GM12878 (cell line): ENCODE data around the gene UBR3. TPM values are rescaled to one million over a fixed set of nuclear protein-coding genes. Genes with fewer than 3 reads are reported as not detected.

Source experiments
- ATAC-seq: fragments of 200-7000 bp; cut with Tn5 transposase; 3 replicates; pipeline ENCODE4 v1.9.1; 2020; ENCODE audit warnings: mild to moderate bottlenecking, moderate library complexity
- BruUV-seq: library from RNA; stranded (reverse); fragments of 400-500 nt; replicated peaks from 2 replicates; lab custom pipeline; 2021; lab: Mats Ljungman, UMichigan
- CTCF ChIA-PET: fragments of 300-600 bp; sonication (Branson Sonifier 250); formaldehyde crosslinking; extraction: SDS; loops from one replicate; lab custom pipeline; 2021; ENCODE audit warnings: inconsistent platforms; lab: Yijun Ruan, JAX
- POLR2A ChIA-PET: fragments of 350-600 bp; formaldehyde crosslinking; extraction: SDS; loops from one replicate; lab custom pipeline; 2021; ENCODE audit warnings: inconsistent platforms; lab: Charles Lee
- RAD21 ChIA-PET: fragments of 300-600 bp; sonication (Branson Sonifier 250); formaldehyde crosslinking; loops from one replicate; lab custom pipeline; 2023; ENCODE audit warnings: antibody characterized with exemption; ENCODE audit not compliant: unreplicated experiment; lab: Charles Lee
- SMC1A ChIA-PET: fragments of 300-600 bp; sonication (Branson Sonifier 250); formaldehyde crosslinking; loops from one replicate; lab custom pipeline; 2023; ENCODE audit not compliant: unreplicated experiment, uncharacterized antibody; lab: Charles Lee
- DNase-seq: peaks from one replicate; pipeline ENCODE4 v3.0.0-alpha.2; 2011; ENCODE audit warnings: low read depth, low spot score
- FAIRE-seq: peaks from 3 replicates; lab custom pipeline; 2011; peaks lifted over from hg19 to GRCh38; lab: Jason Lieb, UNC
- H2AFZ ChIP-seq: 2 replicates; pipeline ENCODE4 v1.6.0; 2011; ENCODE audit warnings: low read depth, low read length, control low read depth; ENCODE audit not compliant: control insufficient read depth
- H3K27ac ChIP-seq: 2 replicates; pipeline ENCODE4 v1.5.1; 2011; ENCODE audit warnings: control low read depth; ENCODE audit not compliant: control insufficient read depth, insufficient read depth
- H3K27me3 ChIP-seq, 2 experiments: replicated peaks in 1 of 2; 2 replicates each; pipeline versions ENCODE4 v1.6.0 to v1.6.1; 2011; ENCODE audit warnings: low read length in 1 of 2; ENCODE audit not compliant: control insufficient read depth in 2 of 2, insufficient read depth in 2 of 2
- H3K36me3 ChIP-seq, 2 experiments: 2 replicates each; pipeline ENCODE4 v1.5.1; 2011; ENCODE audit warnings: low read length in 1 of 2; ENCODE audit not compliant: control insufficient read depth in 2 of 2, insufficient read depth in 2 of 2
- H3K4me1 ChIP-seq: 2 replicates; pipeline ENCODE4 v1.6.1; 2011; ENCODE audit warnings: mild to moderate bottlenecking, low read length, moderate library complexity, mixed read lengths; ENCODE audit not compliant: control insufficient read depth, insufficient read depth
- H3K4me2 ChIP-seq: 2 replicates; pipeline ENCODE4 v1.6.0; 2011; ENCODE audit warnings: control low read depth; ENCODE audit not compliant: control insufficient read depth, insufficient read depth
- H3K4me3 ChIP-seq: fragments of 200-600 bp; sonication (generic); 2 replicates; pipeline ENCODE4 v1.5.1; 2016
- H3K79me2 ChIP-seq: 2 replicates; pipeline ENCODE4 v1.6.0; 2011; ENCODE audit warnings: low read length; ENCODE audit not compliant: control insufficient read depth, insufficient read depth
- H3K9ac ChIP-seq: 2 replicates; pipeline ENCODE4 v1.8.0; 2011; ENCODE audit warnings: low read length, control low read depth, mixed read lengths; ENCODE audit not compliant: control insufficient read depth, insufficient read depth
- H3K9me3 ChIP-seq: replicated peaks from 3 replicates; pipeline ENCODE4 v1.5.1; 2011; ENCODE audit warnings: mild to moderate bottlenecking, low read length; ENCODE audit not compliant: control insufficient read depth, insufficient read depth
- H4K20me1 ChIP-seq: 2 replicates; pipeline ENCODE4 v1.6.0; 2011; ENCODE audit not compliant: control insufficient read depth, insufficient read depth
- ASH2L ChIP-seq: fragments of 300-600, 200-600 bp; sonication (generic); IDR thresholded peaks from 2 replicates; pipeline ENCODE4 v1.6.1; 2017; ENCODE audit warnings: low read depth, mild to moderate bottlenecking, borderline replicate concordance
- ATF7 ChIP-seq: fragments of 450-650 bp; IDR thresholded peaks from 2 replicates; pipeline ENCODE4 v1.6.1; 2016; ENCODE audit warnings: low read depth, mild to moderate bottlenecking
- CHD1 ChIP-seq: IDR thresholded peaks from 2 replicates; pipeline ENCODE4 v1.6.1; 2012; ENCODE audit warnings: low read depth, low read length, improper control_type of control experiment
- DPF2 ChIP-seq: fragments of 450-650 bp; IDR thresholded peaks from 2 replicates; pipeline ENCODE4 v1.6.1; 2017; ENCODE audit warnings: mild to moderate bottlenecking
- FOXM1 ChIP-seq: IDR thresholded peaks from 2 replicates; pipeline ENCODE4 v1.6.1; 2012; ENCODE audit warnings: low read depth, mild to moderate bottlenecking, inconsistent platforms, low read length, moderate library complexity
- HDAC2 ChIP-seq: fragments of 200-600 bp; sonication (generic); IDR thresholded peaks from 2 replicates; pipeline ENCODE4 v1.6.1; 2017
- MEF2B ChIP-seq: fragments of 450-650 bp; IDR thresholded peaks from 2 replicates; pipeline ENCODE4 v1.6.1; 2018; ENCODE audit warnings: mild to moderate bottlenecking, moderate library complexity; ENCODE audit not compliant: partially characterized antibody, poor library complexity, severe bottlenecking
- MYC ChIP-seq: IDR thresholded peaks from 2 replicates; pipeline ENCODE4 v1.6.1; 2011; ENCODE audit warnings: mild to moderate bottlenecking, low read length, moderate library complexity, inconsistent platforms; ENCODE audit not compliant: insufficient read depth, insufficient replicate concordance, insufficient read length, severe bottlenecking
- NBN ChIP-seq: fragments of 450-650 bp; IDR thresholded peaks from 2 replicates; pipeline ENCODE4 v1.6.1; 2016
- NR2C1 ChIP-seq: fragments of 450-650 bp; IDR thresholded peaks from 2 replicates; pipeline ENCODE4 v1.6.1; 2017; ENCODE audit warnings: antibody characterized with exemption, mild to moderate bottlenecking, moderate library complexity
- NR2C2 ChIP-seq: IDR thresholded peaks from 2 replicates; pipeline ENCODE4 v1.6.1; 2011; ENCODE audit warnings: borderline replicate concordance, low read depth; ENCODE audit not compliant: control insufficient read depth, insufficient read length
- RBBP5 ChIP-seq: fragments of 200-600 bp; sonication (generic); conservative IDR thresholded peaks from 2 replicates; pipeline ENCODE4 v1.6.1; 2016
- RUNX3 ChIP-seq: IDR thresholded peaks from 2 replicates; pipeline ENCODE4 v1.6.1; 2012; ENCODE audit warnings: low read length, inconsistent platforms
- SREBF1 ChIP-seq: IDR thresholded peaks from 2 replicates; pipeline ENCODE4 v1.6.1; 2012; ENCODE audit warnings: mild to moderate bottlenecking, low read length
- ZNF217 ChIP-seq: fragments of 450-650 bp; IDR thresholded peaks from 2 replicates; pipeline ENCODE4 v1.6.1; 2017; ENCODE audit warnings: antibody characterized with exemption, mild to moderate bottlenecking
- ZNF274 ChIP-seq: IDR thresholded peaks from one replicate; pipeline ENCODE4 v1.8.0; 2011; ENCODE audit not compliant: insufficient read length, insufficient read depth
- in situ Hi-C: fragments of 300-500 bp; cut with MboI; formaldehyde crosslinking; loops from 9 replicates; pipeline ENCODE4 v1.14.3; 2018; ENCODE audit warnings: mixed read lengths
- intact Hi-C: fragments of 100-400 bp; cut with micrococcal nuclease; formaldehyde crosslinking; loops from one replicate; pipeline ENCODE4 v1.14.2; 2022; ENCODE audit not compliant: unreplicated experiment
- polyA plus RNA-seq, 11 experiments: library from polyadenylated mRNA; depleted of rRNA in 4 of 11; unstranded in 6 of 11; stranded (reverse) in 5 of 11; fragments of >200 nt; fragmentation: Nextera tagmentation in 4 of 11; fragmentation: Illumina TruSeq in 1 of 11; extraction: Ambion mirVana in 4 of 11; extraction: Trizol in 1 of 11; gene quantifications; 1 replicate in 1 of 11; 2 replicates in 10 of 11; pipeline versions ENCODE4 v1.2.1 to v1.2.3, GENCODE V29; 2011 to 2016; ENCODE audit warnings: inconsistent platforms in 2 of 11, missing spikeins in 2 of 11, low read depth in 1 of 11
- total RNA-seq, 4 experiments: library from RNA; depleted of rRNA in 3 of 4; stranded (reverse); fragments of >200 nt in 3 of 4; fragmentation: Illumina TruSeq in 1 of 4; extraction: Trizol in 1 of 4; gene quantifications; 2 replicates each; pipeline versions ENCODE4 v1.2.1 to v1.2.3, GENCODE V29; 2013 to 2021
- TF ChIP-seq, protein P1 (sequence below): fragments of 450-650 bp; IDR thresholded peaks from 2 replicates; pipeline ENCODE4 v1.6.1; 2016; ENCODE audit warnings: mild to moderate bottlenecking
- TF ChIP-seq, protein P2 (sequence below): IDR thresholded peaks from 2 replicates; pipeline ENCODE4 v1.6.1; 2012; ENCODE audit warnings: low read depth, low read length, improper control_type of control experiment
- TF ChIP-seq, protein P3 (sequence below): fragments of 450-650 bp; IDR thresholded peaks from 2 replicates; pipeline ENCODE4 v1.6.1; 2016; ENCODE audit warnings: mild to moderate bottlenecking
- TF ChIP-seq, protein P4 (sequence below): fragments of 450-650 bp; IDR thresholded peaks from 2 replicates; pipeline ENCODE4 v1.6.1; 2018; ENCODE audit warnings: mild to moderate bottlenecking, low read depth, moderate library complexity; ENCODE audit not compliant: partially characterized antibody

UBR3 gene
- total and polyA plus RNA-seq, 10 of the 15 experiments (the other 5 are each of a cell fraction or from before 2014, with no cell fraction given) = 3.8 to 22.9 (median 11.2) TPM

DNA sequence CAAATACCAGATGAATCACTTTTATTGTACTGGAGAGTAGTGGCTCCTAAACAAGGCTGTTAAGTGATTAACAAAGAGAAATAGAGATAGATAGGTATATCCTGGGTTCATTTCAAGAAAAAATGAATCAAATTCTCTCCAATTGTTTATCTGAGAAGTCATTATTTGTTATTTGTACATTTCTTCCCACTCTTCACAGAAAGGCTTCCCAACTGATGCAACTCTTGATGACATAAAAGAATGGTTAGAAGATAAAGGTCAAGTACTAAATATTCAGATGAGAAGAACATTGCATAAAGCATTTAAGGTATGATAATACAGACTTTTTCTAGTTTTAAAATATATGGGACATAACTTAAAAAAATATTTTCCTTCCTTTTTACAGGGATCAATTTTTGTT lies 20.7 kb upstream of the UBR3 start:
- Histone ChIP-seq H4K20me1 (no peaks in the 10 kb centered on the region), H3K9ac (no peak overlapping the region), H3K36me3 (peaks cover 0 to 10% of the 10 kb centered on the region in 2 experiments; a peak in 3 of 4 replicates), H2AFZ (no peak overlapping the region), H3K27ac (no peak overlapping the region), H3K4me2 (no peak overlapping the region), H3K79me2 (peaks cover 17% of the 10 kb centered on the region), H3K27me3 (no peaks in the 10 kb centered on the region), H3K4me3 (no peak overlapping the region), H3K4me1 (no peaks in the 10 kb centered on the region), H3K9me3 (no peaks in the 10 kb centered on the region)
- intact Hi-C loops = no loop called here
- ChIA-PET POLR2A (no interaction called here), SMC1A (interaction anchor here (1.0 to 1.2 kb wide), 2 partner anchors 10 to 15 kb away, joined by 3 to 5 read pairs; no protein-coding TSS in a partner anchor), CTCF (no interaction called here), RAD21 (no interaction called here)
- no TSS peak for BruUV-seq
- FAIRE-seq (no peak), DNase-seq (no peak), ATAC-seq (no peak)
- in situ Hi-C loops = no loop called here
- TF ChIP-seq RUNX3 (no peak), ATF7 (no peak), ZNF217 (no peak), FOXM1 (no peak), MEF2B (no peak), SREBF1 (no peak), HDAC2 (no peak), ZNF274 (no peak), CHD1 (no peak), NR2C2 (no peak), NBN (no peak), NR2C1 (no peak), MYC (no peak), RBBP5 (no peak), DPF2 (no peak), ASH2L (no peak)
- TF ChIP-seq, protein P1, sequence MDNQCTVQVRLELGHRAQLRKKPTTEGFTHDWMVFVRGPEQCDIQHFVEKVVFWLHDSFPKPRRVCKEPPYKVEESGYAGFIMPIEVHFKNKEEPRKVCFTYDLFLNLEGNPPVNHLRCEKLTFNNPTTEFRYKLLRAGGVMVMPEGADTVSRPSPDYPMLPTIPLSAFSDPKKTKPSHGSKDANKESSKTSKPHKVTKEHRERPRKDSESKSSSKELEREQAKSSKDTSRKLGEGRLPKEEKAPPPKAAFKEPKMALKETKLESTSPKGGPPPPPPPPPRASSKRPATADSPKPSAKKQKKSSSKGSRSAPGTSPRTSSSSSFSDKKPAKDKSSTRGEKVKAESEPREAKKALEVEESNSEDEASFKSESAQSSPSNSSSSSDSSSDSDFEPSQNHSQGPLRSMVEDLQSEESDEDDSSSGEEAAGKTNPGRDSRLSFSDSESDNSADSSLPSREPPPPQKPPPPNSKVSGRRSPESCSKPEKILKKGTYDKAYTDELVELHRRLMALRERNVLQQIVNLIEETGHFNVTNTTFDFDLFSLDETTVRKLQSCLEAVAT = no peak
- TF ChIP-seq, protein P2, sequence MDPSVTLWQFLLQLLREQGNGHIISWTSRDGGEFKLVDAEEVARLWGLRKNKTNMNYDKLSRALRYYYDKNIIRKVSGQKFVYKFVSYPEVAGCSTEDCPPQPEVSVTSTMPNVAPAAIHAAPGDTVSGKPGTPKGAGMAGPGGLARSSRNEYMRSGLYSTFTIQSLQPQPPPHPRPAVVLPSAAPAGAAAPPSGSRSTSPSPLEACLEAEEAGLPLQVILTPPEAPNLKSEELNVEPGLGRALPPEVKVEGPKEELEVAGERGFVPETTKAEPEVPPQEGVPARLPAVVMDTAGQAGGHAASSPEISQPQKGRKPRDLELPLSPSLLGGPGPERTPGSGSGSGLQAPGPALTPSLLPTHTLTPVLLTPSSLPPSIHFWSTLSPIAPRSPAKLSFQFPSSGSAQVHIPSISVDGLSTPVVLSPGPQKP = no peak
- TF ChIP-seq, protein P3, sequence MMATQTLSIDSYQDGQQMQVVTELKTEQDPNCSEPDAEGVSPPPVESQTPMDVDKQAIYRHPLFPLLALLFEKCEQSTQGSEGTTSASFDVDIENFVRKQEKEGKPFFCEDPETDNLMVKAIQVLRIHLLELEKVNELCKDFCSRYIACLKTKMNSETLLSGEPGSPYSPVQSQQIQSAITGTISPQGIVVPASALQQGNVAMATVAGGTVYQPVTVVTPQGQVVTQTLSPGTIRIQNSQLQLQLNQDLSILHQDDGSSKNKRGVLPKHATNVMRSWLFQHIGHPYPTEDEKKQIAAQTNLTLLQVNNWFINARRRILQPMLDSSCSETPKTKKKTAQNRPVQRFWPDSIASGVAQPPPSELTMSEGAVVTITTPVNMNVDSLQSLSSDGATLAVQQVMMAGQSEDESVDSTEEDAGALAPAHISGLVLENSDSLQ = no peak
- TF ChIP-seq, protein P4, sequence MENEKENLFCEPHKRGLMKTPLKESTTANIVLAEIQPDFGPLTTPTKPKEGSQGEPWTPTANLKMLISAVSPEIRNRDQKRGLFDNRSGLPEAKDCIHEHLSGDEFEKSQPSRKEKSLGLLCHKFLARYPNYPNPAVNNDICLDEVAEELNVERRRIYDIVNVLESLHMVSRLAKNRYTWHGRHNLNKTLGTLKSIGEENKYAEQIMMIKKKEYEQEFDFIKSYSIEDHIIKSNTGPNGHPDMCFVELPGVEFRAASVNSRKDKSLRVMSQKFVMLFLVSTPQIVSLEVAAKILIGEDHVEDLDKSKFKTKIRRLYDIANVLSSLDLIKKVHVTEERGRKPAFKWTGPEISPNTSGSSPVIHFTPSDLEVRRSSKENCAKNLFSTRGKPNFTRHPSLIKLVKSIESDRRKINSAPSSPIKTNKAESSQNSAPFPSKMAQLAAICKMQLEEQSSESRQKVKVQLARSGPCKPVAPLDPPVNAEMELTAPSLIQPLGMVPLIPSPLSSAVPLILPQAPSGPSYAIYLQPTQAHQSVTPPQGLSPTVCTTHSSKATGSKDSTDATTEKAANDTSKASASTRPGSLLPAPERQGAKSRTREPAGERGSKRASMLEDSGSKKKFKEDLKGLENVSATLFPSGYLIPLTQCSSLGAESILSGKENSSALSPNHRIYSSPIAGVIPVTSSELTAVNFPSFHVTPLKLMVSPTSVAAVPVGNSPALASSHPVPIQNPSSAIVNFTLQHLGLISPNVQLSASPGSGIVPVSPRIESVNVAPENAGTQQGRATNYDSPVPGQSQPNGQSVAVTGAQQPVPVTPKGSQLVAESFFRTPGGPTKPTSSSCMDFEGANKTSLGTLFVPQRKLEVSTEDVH = no peak
